Measurements from ENCODE around the gene MINDY4. TPM values are rescaled to one million over a fixed set of nuclear protein-coding genes. Genes with fewer than 3 reads are reported as not detected.

The MINDY4 gene
- total RNA-seq, 1 experiment from 2014 or later = 1.8 TPM

DNA sequence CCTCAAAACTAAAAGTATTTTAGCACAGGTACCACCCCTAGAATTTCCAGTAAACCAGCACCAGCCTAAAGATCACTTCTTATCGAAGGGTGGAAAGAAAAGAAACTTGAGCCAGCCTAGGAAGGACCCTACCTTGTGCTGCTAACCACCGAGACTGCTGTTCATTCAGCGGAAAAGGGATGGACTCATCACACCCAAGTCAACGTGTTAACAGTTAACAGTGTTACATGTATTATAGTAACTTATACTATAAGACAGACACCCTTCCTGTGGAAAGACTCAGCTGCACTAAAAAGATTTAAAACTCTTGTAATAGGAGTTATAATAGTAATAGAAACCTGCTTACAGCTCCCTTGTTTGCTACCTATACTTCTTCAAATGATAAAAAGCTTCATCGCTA lies 39.8 kb downstream of the MINDY4 start:
- ChIA-PET POLR2A (no interaction called here), CTCF (interaction anchor here (1.7 kb wide), 1 partner anchor 128 kb away, joined by 3 read pairs; no protein-coding TSS in a partner anchor)
- TF ChIP-seq, protein P1, sequence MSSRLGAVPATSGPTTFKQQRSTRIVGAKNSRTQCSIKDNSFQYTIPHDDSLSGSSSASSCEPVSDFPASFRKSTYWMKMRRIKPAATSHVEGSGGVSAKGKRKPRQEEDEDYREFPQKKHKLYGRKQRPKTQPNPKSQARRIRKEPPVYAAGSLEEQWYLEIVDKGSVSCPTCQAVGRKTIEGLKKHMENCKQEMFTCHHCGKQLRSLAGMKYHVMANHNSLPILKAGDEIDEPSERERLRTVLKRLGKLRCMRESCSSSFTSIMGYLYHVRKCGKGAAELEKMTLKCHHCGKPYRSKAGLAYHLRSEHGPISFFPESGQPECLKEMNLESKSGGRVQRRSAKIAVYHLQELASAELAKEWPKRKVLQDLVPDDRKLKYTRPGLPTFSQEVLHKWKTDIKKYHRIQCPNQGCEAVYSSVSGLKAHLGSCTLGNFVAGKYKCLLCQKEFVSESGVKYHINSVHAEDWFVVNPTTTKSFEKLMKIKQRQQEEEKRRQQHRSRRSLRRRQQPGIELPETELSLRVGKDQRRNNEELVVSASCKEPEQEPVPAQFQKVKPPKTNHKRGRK (CRISPR knock-in tag; IDR thresholded peaks at IDR 0.05; ENCODE audit: borderline replicate concordance) = no peak
- TF ChIP-seq, protein P2, sequence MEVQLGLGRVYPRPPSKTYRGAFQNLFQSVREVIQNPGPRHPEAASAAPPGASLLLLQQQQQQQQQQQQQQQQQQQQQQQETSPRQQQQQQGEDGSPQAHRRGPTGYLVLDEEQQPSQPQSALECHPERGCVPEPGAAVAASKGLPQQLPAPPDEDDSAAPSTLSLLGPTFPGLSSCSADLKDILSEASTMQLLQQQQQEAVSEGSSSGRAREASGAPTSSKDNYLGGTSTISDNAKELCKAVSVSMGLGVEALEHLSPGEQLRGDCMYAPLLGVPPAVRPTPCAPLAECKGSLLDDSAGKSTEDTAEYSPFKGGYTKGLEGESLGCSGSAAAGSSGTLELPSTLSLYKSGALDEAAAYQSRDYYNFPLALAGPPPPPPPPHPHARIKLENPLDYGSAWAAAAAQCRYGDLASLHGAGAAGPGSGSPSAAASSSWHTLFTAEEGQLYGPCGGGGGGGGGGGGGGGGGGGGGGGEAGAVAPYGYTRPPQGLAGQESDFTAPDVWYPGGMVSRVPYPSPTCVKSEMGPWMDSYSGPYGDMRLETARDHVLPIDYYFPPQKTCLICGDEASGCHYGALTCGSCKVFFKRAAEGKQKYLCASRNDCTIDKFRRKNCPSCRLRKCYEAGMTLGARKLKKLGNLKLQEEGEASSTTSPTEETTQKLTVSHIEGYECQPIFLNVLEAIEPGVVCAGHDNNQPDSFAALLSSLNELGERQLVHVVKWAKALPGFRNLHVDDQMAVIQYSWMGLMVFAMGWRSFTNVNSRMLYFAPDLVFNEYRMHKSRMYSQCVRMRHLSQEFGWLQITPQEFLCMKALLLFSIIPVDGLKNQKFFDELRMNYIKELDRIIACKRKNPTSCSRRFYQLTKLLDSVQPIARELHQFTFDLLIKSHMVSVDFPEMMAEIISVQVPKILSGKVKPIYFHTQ (CRISPR knock-in tag; IDR thresholded peaks at IDR 0.05) = no peak
- TF ChIP-seq JAZF1 (CRISPR knock-in tag; IDR thresholded peaks at IDR 0.05) (no peak), ZNF423 (CRISPR knock-in tag; IDR thresholded peaks at IDR 0.05) (no peak), TP53 (CRISPR knock-in tag; IDR thresholded peaks at IDR 0.05) (no peak), FOXJ3 (CRISPR knock-in tag; IDR thresholded peaks at IDR 0.05; ENCODE audit: borderline replicate concordance) (no peak), FOXK1 (CRISPR knock-in tag; IDR thresholded peaks at IDR 0.05) (no peak), CBFB (CRISPR knock-in tag; IDR thresholded peaks at IDR 0.05; ENCODE audit: low read depth) (no peak), SOX15 (CRISPR knock-in tag; IDR thresholded peaks at IDR 0.05) (no peak)
- TF ChIP-seq, protein P3, sequence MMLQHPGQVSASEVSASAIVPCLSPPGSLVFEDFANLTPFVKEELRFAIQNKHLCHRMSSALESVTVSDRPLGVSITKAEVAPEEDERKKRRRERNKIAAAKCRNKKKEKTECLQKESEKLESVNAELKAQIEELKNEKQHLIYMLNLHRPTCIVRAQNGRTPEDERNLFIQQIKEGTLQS (CRISPR knock-in tag; conservative IDR thresholded peaks at IDR 0.05) = no peak
- TF ChIP-seq, protein P4, sequence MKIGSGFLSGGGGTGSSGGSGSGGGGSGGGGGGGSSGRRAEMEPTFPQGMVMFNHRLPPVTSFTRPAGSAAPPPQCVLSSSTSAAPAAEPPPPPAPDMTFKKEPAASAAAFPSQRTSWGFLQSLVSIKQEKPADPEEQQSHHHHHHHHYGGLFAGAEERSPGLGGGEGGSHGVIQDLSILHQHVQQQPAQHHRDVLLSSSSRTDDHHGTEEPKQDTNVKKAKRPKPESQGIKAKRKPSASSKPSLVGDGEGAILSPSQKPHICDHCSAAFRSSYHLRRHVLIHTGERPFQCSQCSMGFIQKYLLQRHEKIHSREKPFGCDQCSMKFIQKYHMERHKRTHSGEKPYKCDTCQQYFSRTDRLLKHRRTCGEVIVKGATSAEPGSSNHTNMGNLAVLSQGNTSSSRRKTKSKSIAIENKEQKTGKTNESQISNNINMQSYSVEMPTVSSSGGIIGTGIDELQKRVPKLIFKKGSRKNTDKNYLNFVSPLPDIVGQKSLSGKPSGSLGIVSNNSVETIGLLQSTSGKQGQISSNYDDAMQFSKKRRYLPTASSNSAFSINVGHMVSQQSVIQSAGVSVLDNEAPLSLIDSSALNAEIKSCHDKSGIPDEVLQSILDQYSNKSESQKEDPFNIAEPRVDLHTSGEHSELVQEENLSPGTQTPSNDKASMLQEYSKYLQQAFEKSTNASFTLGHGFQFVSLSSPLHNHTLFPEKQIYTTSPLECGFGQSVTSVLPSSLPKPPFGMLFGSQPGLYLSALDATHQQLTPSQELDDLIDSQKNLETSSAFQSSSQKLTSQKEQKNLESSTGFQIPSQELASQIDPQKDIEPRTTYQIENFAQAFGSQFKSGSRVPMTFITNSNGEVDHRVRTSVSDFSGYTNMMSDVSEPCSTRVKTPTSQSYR (CRISPR knock-in tag; IDR thresholded peaks at IDR 0.05) = no peak
- TF ChIP-seq, protein P5, sequence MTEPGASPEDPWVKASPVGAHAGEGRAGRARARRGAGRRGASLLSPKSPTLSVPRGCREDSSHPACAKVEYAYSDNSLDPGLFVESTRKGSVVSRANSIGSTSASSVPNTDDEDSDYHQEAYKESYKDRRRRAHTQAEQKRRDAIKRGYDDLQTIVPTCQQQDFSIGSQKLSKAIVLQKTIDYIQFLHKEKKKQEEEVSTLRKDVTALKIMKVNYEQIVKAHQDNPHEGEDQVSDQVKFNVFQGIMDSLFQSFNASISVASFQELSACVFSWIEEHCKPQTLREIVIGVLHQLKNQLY (CRISPR knock-in tag; IDR thresholded peaks at IDR 0.05) = no peak
- H3K36me3 Mint-ChIP-seq = peaks cover 10% of the 10 kb centered on the region
- H3K4me1 Mint-ChIP-seq = peaks cover 9% of the 10 kb centered on the region
- H3K4me3 Mint-ChIP-seq = no peak overlapping the region
- no peaks in the 10 kb centered on the region for H3K27me3 Mint-ChIP-seq (ENCODE audit: low read depth)
- H3K9me3 Mint-ChIP-seq = peaks cover 15% of the 10 kb centered on the region
- no peak for ATAC-seq
- DNase-seq (ENCODE audit: low spot score) = no peak
- no peak overlapping the region for H3K27ac Mint-ChIP-seq

DNA sequence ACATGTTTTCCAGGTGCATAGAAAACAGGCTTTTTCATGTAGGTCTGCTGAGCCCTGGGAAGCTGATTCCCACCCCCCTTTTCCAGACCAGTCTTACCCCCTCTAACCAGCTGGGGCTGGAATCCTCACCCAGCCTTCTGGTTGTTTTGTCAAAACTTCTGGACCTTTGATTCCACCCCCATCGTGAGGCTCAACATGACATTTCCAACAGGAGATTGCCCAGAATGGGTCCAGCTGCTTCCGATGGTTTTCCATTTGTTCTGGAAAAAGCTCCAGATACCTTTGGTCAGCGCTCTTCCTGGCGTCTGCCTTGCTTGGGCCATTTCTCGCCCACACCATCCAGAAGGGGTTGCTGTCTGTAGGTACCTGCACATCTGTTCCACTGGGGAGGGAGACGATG lies 41.5 kb downstream of the MINDY4 start:
- no peak overlapping the region for H3K27ac Mint-ChIP-seq
- ChIA-PET POLR2A (no interaction called here), CTCF (interaction anchor here (1.0 to 5.6 kb wide), 3 partner anchors 96 to 310 kb away, joined by 4 to 26 read pairs (median 7); no protein-coding TSS in a partner anchor)
- no peak overlapping the region for H3K4me3 Mint-ChIP-seq
- no peaks in the 10 kb centered on the region for H3K27me3 Mint-ChIP-seq (ENCODE audit: low read depth)
- H3K4me1 Mint-ChIP-seq = peaks cover 9% of the 10 kb centered on the region
- peaks cover 10% of the 10 kb centered on the region for H3K36me3 Mint-ChIP-seq
- no peak for DNase-seq (ENCODE audit: low spot score)
- ATAC-seq = no peak
- peaks cover 11% of the 10 kb centered on the region for H3K9me3 Mint-ChIP-seq
- TF ChIP-seq, protein P5 (CRISPR knock-in tag; IDR thresholded peaks at IDR 0.05) = no peak
- TF ChIP-seq NFE2L1 (CRISPR knock-in tag; IDR thresholded peaks at IDR 0.05) (no peak), NFATC4 (CRISPR knock-in tag; IDR thresholded peaks at IDR 0.05) (no peak), PRRX2 (CRISPR knock-in tag; IDR thresholded peaks at IDR 0.05) (no peak), SOX15 (CRISPR knock-in tag; IDR thresholded peaks at IDR 0.05) (no peak), FOXJ3 (CRISPR knock-in tag; IDR thresholded peaks at IDR 0.05; ENCODE audit: borderline replicate concordance) (no peak), ESRRA (CRISPR knock-in tag; IDR thresholded peaks at IDR 0.05; ENCODE audit: borderline replicate concordance) (no peak)
- TF ChIP-seq, protein P3 (CRISPR knock-in tag; conservative IDR thresholded peaks at IDR 0.05) = no peak
- TF ChIP-seq, protein P6, sequence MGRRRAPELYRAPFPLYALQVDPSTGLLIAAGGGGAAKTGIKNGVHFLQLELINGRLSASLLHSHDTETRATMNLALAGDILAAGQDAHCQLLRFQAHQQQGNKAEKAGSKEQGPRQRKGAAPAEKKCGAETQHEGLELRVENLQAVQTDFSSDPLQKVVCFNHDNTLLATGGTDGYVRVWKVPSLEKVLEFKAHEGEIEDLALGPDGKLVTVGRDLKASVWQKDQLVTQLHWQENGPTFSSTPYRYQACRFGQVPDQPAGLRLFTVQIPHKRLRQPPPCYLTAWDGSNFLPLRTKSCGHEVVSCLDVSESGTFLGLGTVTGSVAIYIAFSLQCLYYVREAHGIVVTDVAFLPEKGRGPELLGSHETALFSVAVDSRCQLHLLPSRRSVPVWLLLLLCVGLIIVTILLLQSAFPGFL (CRISPR knock-in tag; IDR thresholded peaks at IDR 0.05; ENCODE audit: borderline replicate concordance) = no peak
- TF ChIP-seq, protein P7, sequence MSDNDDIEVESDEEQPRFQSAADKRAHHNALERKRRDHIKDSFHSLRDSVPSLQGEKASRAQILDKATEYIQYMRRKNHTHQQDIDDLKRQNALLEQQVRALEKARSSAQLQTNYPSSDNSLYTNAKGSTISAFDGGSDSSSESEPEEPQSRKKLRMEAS (CRISPR knock-in tag; IDR thresholded peaks at IDR 0.05) = no peak
- TF ChIP-seq, protein P8, sequence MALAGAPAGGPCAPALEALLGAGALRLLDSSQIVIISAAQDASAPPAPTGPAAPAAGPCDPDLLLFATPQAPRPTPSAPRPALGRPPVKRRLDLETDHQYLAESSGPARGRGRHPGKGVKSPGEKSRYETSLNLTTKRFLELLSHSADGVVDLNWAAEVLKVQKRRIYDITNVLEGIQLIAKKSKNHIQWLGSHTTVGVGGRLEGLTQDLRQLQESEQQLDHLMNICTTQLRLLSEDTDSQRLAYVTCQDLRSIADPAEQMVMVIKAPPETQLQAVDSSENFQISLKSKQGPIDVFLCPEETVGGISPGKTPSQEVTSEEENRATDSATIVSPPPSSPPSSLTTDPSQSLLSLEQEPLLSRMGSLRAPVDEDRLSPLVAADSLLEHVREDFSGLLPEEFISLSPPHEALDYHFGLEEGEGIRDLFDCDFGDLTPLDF (CRISPR knock-in tag; IDR thresholded peaks at IDR 0.05) = no peak
- TF ChIP-seq, protein P9, sequence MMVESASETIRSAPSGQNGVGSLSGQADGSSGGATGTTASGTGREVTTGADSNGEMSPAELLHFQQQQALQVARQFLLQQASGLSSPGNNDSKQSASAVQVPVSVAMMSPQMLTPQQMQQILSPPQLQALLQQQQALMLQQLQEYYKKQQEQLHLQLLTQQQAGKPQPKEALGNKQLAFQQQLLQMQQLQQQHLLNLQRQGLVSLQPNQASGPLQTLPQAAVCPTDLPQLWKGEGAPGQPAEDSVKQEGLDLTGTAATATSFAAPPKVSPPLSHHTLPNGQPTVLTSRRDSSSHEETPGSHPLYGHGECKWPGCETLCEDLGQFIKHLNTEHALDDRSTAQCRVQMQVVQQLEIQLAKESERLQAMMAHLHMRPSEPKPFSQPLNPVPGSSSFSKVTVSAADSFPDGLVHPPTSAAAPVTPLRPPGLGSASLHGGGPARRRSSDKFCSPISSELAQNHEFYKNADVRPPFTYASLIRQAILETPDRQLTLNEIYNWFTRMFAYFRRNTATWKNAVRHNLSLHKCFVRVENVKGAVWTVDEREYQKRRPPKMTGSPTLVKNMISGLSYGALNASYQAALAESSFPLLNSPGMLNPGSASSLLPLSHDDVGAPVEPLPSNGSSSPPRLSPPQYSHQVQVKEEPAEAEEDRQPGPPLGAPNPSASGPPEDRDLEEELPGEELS (CRISPR knock-in tag; IDR thresholded peaks at IDR 0.05) = no peak

Measured in WTC11 (cell line).